Osteoblast (primary cell): ENCODE results near the gene OR4E1. TPM values are rescaled to one million over a fixed set of nuclear protein-coding genes. Genes with fewer than 3 reads are reported as not detected.

Source experiments
- DNase-seq: peaks from one replicate; pipeline ENCODE4 v3.0.0; 2011; ENCODE audit warnings: low spot score, mixed read lengths; ENCODE audit not compliant: insufficient read length; ENCODE audit errors: missing footprints
- H2AFZ ChIP-seq: 2 replicates; pipeline ENCODE4 v1.6.0; 2011; ENCODE audit warnings: mild to moderate bottlenecking, low read length
- H3K27ac ChIP-seq: 2 replicates; pipeline ENCODE4 v1.5.1; 2011; ENCODE audit warnings: mild to moderate bottlenecking, low read depth, low read length, moderate library complexity
- H3K27me3 ChIP-seq: 2 replicates; pipeline ENCODE4 v1.6.0; 2012; ENCODE audit warnings: mild to moderate bottlenecking, control low read depth, inconsistent platforms, low read length, moderate library complexity; ENCODE audit not compliant: insufficient read depth
- H3K36me3 ChIP-seq: 2 replicates; pipeline ENCODE4 v1.5.1; 2011; ENCODE audit warnings: mild to moderate bottlenecking, low read length, control low read depth, moderate library complexity; ENCODE audit not compliant: insufficient read depth
- H3K4me1 ChIP-seq: 2 replicates; pipeline ENCODE4 v1.5.1; 2011; ENCODE audit warnings: mild to moderate bottlenecking, low read length, control low read depth, moderate library complexity; ENCODE audit not compliant: insufficient read depth
- H3K4me2 ChIP-seq: 2 replicates; pipeline ENCODE4 v1.6.0; 2011; ENCODE audit warnings: mild to moderate bottlenecking, low read length; ENCODE audit not compliant: insufficient read depth
- H3K4me3 ChIP-seq: fragments of 200-600 bp; sonication (generic); 3 replicates; pipeline ENCODE4 v1.5.1; 2012; ENCODE audit warnings: mild to moderate bottlenecking, low read length, inconsistent platforms; ENCODE audit not compliant: insufficient read depth
- H3K79me2 ChIP-seq: 2 replicates; pipeline ENCODE4 v1.6.0; 2012; ENCODE audit warnings: mild to moderate bottlenecking, low read length, control low read depth, inconsistent platforms; ENCODE audit not compliant: insufficient read depth
- H3K9me3 ChIP-seq: 2 replicates; pipeline ENCODE4 v1.5.1; 2011; ENCODE audit warnings: low read depth, low read length, control low read depth
- H4K20me1 ChIP-seq: 2 replicates; pipeline ENCODE4 v1.6.0; 2012; ENCODE audit warnings: mild to moderate bottlenecking, low read length, control low read depth; ENCODE audit not compliant: insufficient read depth
- CTCF ChIP-seq: IDR thresholded peaks from 2 replicates; pipeline ENCODE4 v1.5.1; 2011; ENCODE audit warnings: mild to moderate bottlenecking, low read depth, low read length, moderate library complexity; ENCODE audit errors: extremely low read depth
- total RNA-seq: library from RNA; depleted of rRNA; stranded (reverse); fragments of >200 nt; gene quantifications from 2 replicates; pipeline ENCODE4 v1.2.3, GENCODE V29; 2012

The OR4E1 gene
- total RNA-seq, 1 donor: not detected

- no peak for TF ChIP-seq CTCF
- Histone ChIP-seq H4K20me1 (no peaks in the 10 kb centered on the region), H3K4me2 (no peak overlapping the region), H3K36me3 (no peaks in the 10 kb centered on the region), H3K27ac (no peak overlapping the region), H3K27me3 (no peaks in the 10 kb centered on the region), H2AFZ (no peak overlapping the region), H3K4me1 (no peaks in the 10 kb centered on the region), H3K79me2 (no peaks in the 10 kb centered on the region), H3K4me3 (no peak overlapping the region), H3K9me3 (no peaks in the 10 kb centered on the region)
- no peak for DNase-seq
Measured at GRCh38 chr14:21686468-21686867, 12.8 kb upstream of the OR4E1 start.

- no peak overlapping the region for H3K4me2 ChIP-seq
- DNase-seq: no peak
- peaks cover 4% of the 10 kb centered on the region for H3K4me1 ChIP-seq
- H3K36me3 ChIP-seq: no peaks in the 10 kb centered on the region
- H3K27me3 ChIP-seq: no peaks in the 10 kb centered on the region
- H3K4me3 ChIP-seq: no peak overlapping the region
- no peak overlapping the region for H2AFZ ChIP-seq
- no peaks in the 10 kb centered on the region for H3K79me2 ChIP-seq
- no peaks in the 10 kb centered on the region for H4K20me1 ChIP-seq
- no peak overlapping the region for H3K27ac ChIP-seq
- no peaks in the 10 kb centered on the region for H3K9me3 ChIP-seq
- no peak for TF ChIP-seq CTCF
Measured at GRCh38 chr14:21680072-21680471, 6.5 kb upstream of the OR4E1 start.

GRCh38 chr14:21675566-21675965, 1.9 kb upstream of the OR4E1 start:
- H2AFZ ChIP-seq: no peak overlapping the region
- H3K36me3 ChIP-seq: no peaks in the 10 kb centered on the region
- peaks cover 4% of the 10 kb centered on the region for H3K4me1 ChIP-seq
- no peak for DNase-seq
- H3K4me3 ChIP-seq: no peak overlapping the region
- H3K27ac ChIP-seq: no peak overlapping the region
- H3K27me3 ChIP-seq: no peaks in the 10 kb centered on the region
- no peak overlapping the region for H3K4me2 ChIP-seq
- H3K79me2 ChIP-seq: no peaks in the 10 kb centered on the region
- H3K9me3 ChIP-seq: no peaks in the 10 kb centered on the region
- TF ChIP-seq CTCF: no peak
- H4K20me1 ChIP-seq: no peaks in the 10 kb centered on the region

- no peak for TF ChIP-seq CTCF
- Histone ChIP-seq H3K27me3 (no peaks in the 10 kb centered on the region), H3K4me1 (no peaks in the 10 kb centered on the region), H3K27ac (no peak overlapping the region), H3K9me3 (no peaks in the 10 kb centered on the region), H4K20me1 (no peaks in the 10 kb centered on the region), H3K36me3 (no peaks in the 10 kb centered on the region), H3K4me3 (no peak overlapping the region), H2AFZ (no peak overlapping the region), H3K4me2 (no peak overlapping the region), H3K79me2 (no peaks in the 10 kb centered on the region)
- DNase-seq: no peak
Measured at GRCh38 chr14:21672116-21672515, 1.5 kb downstream of the OR4E1 start.
